ENCODE data around the gene RALGPS2. TPM values are rescaled to one million over a fixed set of nuclear protein-coding genes. Genes with fewer than 3 reads are reported as not detected.

RALGPS2 gene
- total and polyA plus RNA-seq, 2 of the 8 experiments (the other 6 are each of a cell fraction or from before 2014, with no cell fraction given), result 6.7 to 38.0 TPM

DNA sequence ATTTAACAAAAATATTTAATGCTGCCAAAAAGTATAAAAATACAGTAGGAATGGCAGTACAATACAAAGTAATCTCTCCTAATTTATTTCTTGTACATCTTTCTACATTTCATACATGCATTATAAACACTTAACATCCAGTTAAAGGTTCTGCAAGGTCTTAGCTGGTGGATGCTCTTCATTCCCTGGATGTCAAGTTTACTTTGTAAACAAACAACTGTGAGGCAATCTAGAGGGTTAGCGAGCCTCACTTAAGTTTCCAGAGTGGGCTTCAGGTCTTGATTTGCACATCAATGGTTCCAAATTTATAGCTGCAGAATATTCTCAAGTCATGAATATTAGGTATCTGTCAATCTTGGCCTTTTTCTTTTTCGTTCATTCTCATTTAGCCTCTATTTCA is 21.3 kb downstream of the RALGPS2 start:
- Histone ChIP-seq H4K8ac (ENCODE audit: extremely low read depth, insufficient read depth, low read length) (no peak overlapping the region), H3K4me2 (ENCODE audit: insufficient read depth in 1 of 2, low read depth in 2 of 2, low read length in 2 of 2) (no peak overlapping the region), H3K9ac (replicated peaks in 1 of 4; ENCODE audit: extremely low read depth in 1 of 4, low read depth in 3 of 4, low read length in 3 of 4) (no peak overlapping the region), H3K14ac (ENCODE audit: insufficient read length) (no peak overlapping the region), H2BK20ac (ENCODE audit: low read length) (no peak overlapping the region), H2BK120ac (replicated peaks; ENCODE audit: low read depth, low read length) (no peak overlapping the region), H4K20me1 (replicated peaks in 1 of 2; ENCODE audit: control insufficient read depth in 1 of 2, insufficient read depth in 2 of 2, low read length in 2 of 2) (no peaks in the 10 kb centered on the region), H3K27me3 (replicated peaks in 1 of 4; ENCODE audit: control insufficient read depth in 3 of 4, extremely low read depth in 1 of 4, insufficient read depth in 3 of 4, low read length in 3 of 4) (no peaks in the 10 kb centered on the region), H3K79me2 (ENCODE audit: control insufficient read depth in 1 of 2, insufficient read depth in 2 of 2, low read length in 2 of 2) (peaks cover 0 to 7% of the 10 kb centered on the region in 2 experiments; a peak in 1 of 4 replicates), H2AK5ac (ENCODE audit: low read depth, low read length) (no peak overlapping the region), H4K5ac (ENCODE audit: insufficient read length, low read depth, low read length) (no peak overlapping the region), H3K27ac (ENCODE audit: low read depth, low read length) (no peak overlapping the region), H3K56ac (replicated peaks; ENCODE audit: insufficient read length, low read depth, low read length) (no peak overlapping the region), H3K9me3 (ENCODE audit: insufficient read depth in 2 of 2, low read depth in 1 of 2, low read length in 1 of 2) (no peaks in the 10 kb centered on the region), H3K23ac (ENCODE audit: insufficient read length) (no peak overlapping the region), H3K4me1 (replicated peaks in 1 of 4; ENCODE audit: control insufficient read depth in 3 of 4, insufficient read depth in 4 of 4, low read length in 3 of 4) (no peaks in the 10 kb centered on the region; a peak in 1 of 7 replicates), H2AFZ (ENCODE audit: low read length) (no peak overlapping the region), H3K4me3 (ENCODE audit: extremely low read depth in 1 of 4, insufficient read depth in 2 of 4, low read depth in 3 of 4, low read length in 4 of 4) (no peak overlapping the region), H3K36me3 (ENCODE audit: control insufficient read depth in 2 of 4, insufficient read depth in 4 of 4, low read length in 3 of 4) (peaks cover 0 to 3% (median 2%) of the 10 kb centered on the region in 4 experiments; a peak in 2 of 8 replicates), H3K18ac (ENCODE audit: extremely low read depth, low read length) (no peak overlapping the region), H3K23me2 (ENCODE audit: low read depth, low read length) (no peaks in the 10 kb centered on the region), H2BK5ac (ENCODE audit: low read depth, low read length) (no peak overlapping the region), H2BK15ac (ENCODE audit: low read length) (no peak overlapping the region), H3K79me1 (ENCODE audit: low read depth, low read length) (no peaks in the 10 kb centered on the region), H3K4ac (replicated peaks; ENCODE audit: insufficient read length, low read depth, low read length) (no peak overlapping the region), H2BK12ac (ENCODE audit: low read depth, low read length) (no peak overlapping the region), H4K91ac (replicated peaks; ENCODE audit: insufficient read length, low read length) (no peak overlapping the region)
- 94% methylated on average over 2 of the region's 2 CpGs; no CpG with 5 or more reads in 1 of the 2 experiments for WGBS, 2 experiments (ENCODE audit: extremely low coverage in 1 of 2, insufficient coverage in 1 of 2, insufficient read length in 1 of 2, insufficient replicate concordance in 2 of 2, low coverage in 1 of 2, low lambda C conversion rate in 2 of 2, missing lambda C conversion rate in 1 of 2)
- CTCF ChIA-PET (ENCODE audit: partially characterized antibody), result interaction anchor here (2.5 kb wide), 1 partner anchor 257 kb away, joined by 7 read pairs; no protein-coding TSS in a partner anchor
- no peak for FAIRE-seq
- POLR2A ChIA-PET (ENCODE audit: partially characterized antibody), result no interaction called here
- no peak for DNase-seq (ENCODE audit: low read depth in 1 of 2, low spot score in 2 of 2)
- TF ChIP-seq POLR2A (IDR thresholded peaks at IDR 0.05; ENCODE audit: control extremely low read depth in 1 of 2, low read depth in 2 of 2, low read length in 2 of 2), result no peak
